Measurements from ENCODE around the gene ARL5C. TPM values are rescaled to one million over a fixed set of nuclear protein-coding genes. Genes with fewer than 3 reads are reported as not detected.
"Not testable (repeated sequence)": the region's sequence is repeated elsewhere in the genome, so short reads cannot be mapped to it uniquely, and the experiment has no call there.

ARL5C gene
- total RNA-seq, 1 donor from 2014 or later = not detected

GRCh38 chr17:39169101-39169500 is 3.1 kb upstream of the ARL5C start:
- Mint-ChIP-seq H3K4me3 (no peak overlapping the region), H3K27me3 (peaks cover 29% of the 10 kb centered on the region), H3K4me1 (peaks cover 32% of the 10 kb centered on the region), H3K27ac (no peak overlapping the region), H3K36me3 (ENCODE audit: low read depth) (peaks cover 3% of the 10 kb centered on the region), H3K9me3 (peaks cover 3% of the 10 kb centered on the region)
- DNase-seq = no peak
- intact Hi-C loops (cut with micrococcal nuclease) = no loop called here

GRCh38 chr17:39168503-39168902 is 2.5 kb upstream of the ARL5C start:
- H3K27ac Mint-ChIP-seq; H3K4me3 Mint-ChIP-seq; intact Hi-C loops (cut with micrococcal nuclease); H3K36me3 Mint-ChIP-seq (ENCODE audit: low read depth); DNase-seq; H3K9me3 Mint-ChIP-seq: not testable (repeated sequence)
- Mint-ChIP-seq H3K4me1 (peaks cover 30% of the 10 kb centered on the region), H3K27me3 (peaks cover 29% of the 10 kb centered on the region)

- DNase-seq = peak; percentile 68
- H3K4me3 Mint-ChIP-seq = no peak overlapping the region
- peaks cover 29% of the 10 kb centered on the region for H3K27me3 Mint-ChIP-seq
- intact Hi-C loops (cut with micrococcal nuclease) = no loop called here
- H3K36me3 Mint-ChIP-seq (ENCODE audit: low read depth) = peaks cover 1% of the 10 kb centered on the region
- no peak overlapping the region for H3K27ac Mint-ChIP-seq
- peaks cover 3% of the 10 kb centered on the region for H3K9me3 Mint-ChIP-seq
- peaks cover 25% of the 10 kb centered on the region for H3K4me1 Mint-ChIP-seq
Measured at GRCh38 chr17:39167476-39167875, 1.5 kb upstream of the ARL5C start.

GRCh38 chr17:39166437-39167335 is 725 bp upstream of the ARL5C start:
- intact Hi-C loops (cut with micrococcal nuclease) = no loop called here
- Mint-ChIP-seq H3K4me3 (peak overlapping the region; percentile 20), H3K36me3 (ENCODE audit: low read depth) (peaks cover 1% of the 10 kb centered on the region), H3K27me3 (peaks cover 30% of the 10 kb centered on the region), H3K9me3 (peaks cover 3% of the 10 kb centered on the region), H3K4me1 (peaks cover 23% of the 10 kb centered on the region), H3K27ac (no peak overlapping the region)
- DNase-seq = no peak

GRCh38 chr17:39165178-39165840 is 652 bp downstream of the ARL5C start:
- H3K27ac Mint-ChIP-seq = no peak overlapping the region
- peaks cover 3% of the 10 kb centered on the region for H3K9me3 Mint-ChIP-seq
- H3K4me1 Mint-ChIP-seq = peaks cover 23% of the 10 kb centered on the region
- H3K36me3 Mint-ChIP-seq (ENCODE audit: low read depth) = peaks cover 1% of the 10 kb centered on the region
- intact Hi-C loops (cut with micrococcal nuclease) = loop anchor here (1.0 kb wide), 1 partner anchor 12 kb away; no protein-coding TSS in a partner anchor
- H3K27me3 Mint-ChIP-seq = peaks cover 27% of the 10 kb centered on the region
- peak overlapping the region; percentile 85 for H3K4me3 Mint-ChIP-seq
- no peak for DNase-seq

GRCh38 chr17:39164675-39165143 is 1.3 kb downstream of the ARL5C start:
- Mint-ChIP-seq H3K4me1 (peaks cover 23% of the 10 kb centered on the region), H3K27ac (peak overlapping the region; percentile 1), H3K9me3 (peaks cover 3% of the 10 kb centered on the region), H3K36me3 (ENCODE audit: low read depth) (peaks cover 1% of the 10 kb centered on the region), H3K4me3 (peak overlapping the region; percentile 85), H3K27me3 (peaks cover 26% of the 10 kb centered on the region)
- DNase-seq = peak; percentile 92
- intact Hi-C loops (cut with micrococcal nuclease) = loop anchor here (1.0 kb wide), 1 partner anchor 11 kb away; no protein-coding TSS in a partner anchor

- Mint-ChIP-seq H3K27ac (no peak overlapping the region), H3K9me3 (no peaks in the 10 kb centered on the region), H3K36me3 (ENCODE audit: low read depth) (no peaks in the 10 kb centered on the region), H3K4me1 (peaks cover 15% of the 10 kb centered on the region), H3K27me3 (peaks cover 23% of the 10 kb centered on the region), H3K4me3 (no peak overlapping the region)
- DNase-seq = no peak
- intact Hi-C loops (cut with micrococcal nuclease) = no loop called here
Measured at GRCh38 chr17:39161962-39162361, 4.0 kb downstream of the ARL5C start.

GRCh38 chr17:39158623-39159022 is 7.3 kb downstream of the ARL5C start:
- H3K27me3 Mint-ChIP-seq = peaks cover 13% of the 10 kb centered on the region
- intact Hi-C loops (cut with micrococcal nuclease) = no loop called here
- H3K9me3 Mint-ChIP-seq = no peaks in the 10 kb centered on the region
- peaks cover 1% of the 10 kb centered on the region for H3K36me3 Mint-ChIP-seq (ENCODE audit: low read depth)
- no peak overlapping the region for H3K27ac Mint-ChIP-seq
- peaks cover 6% of the 10 kb centered on the region for H3K4me1 Mint-ChIP-seq
- DNase-seq = no peak
- no peak overlapping the region for H3K4me3 Mint-ChIP-seq

- intact Hi-C loops (cut with micrococcal nuclease) = no loop called here
- no peak overlapping the region for H3K27ac Mint-ChIP-seq
- H3K9me3 Mint-ChIP-seq = no peaks in the 10 kb centered on the region
- no peak overlapping the region for H3K4me3 Mint-ChIP-seq
- H3K27me3 Mint-ChIP-seq = peaks cover 18% of the 10 kb centered on the region
- peaks cover 2% of the 10 kb centered on the region for H3K36me3 Mint-ChIP-seq (ENCODE audit: low read depth)
- peaks cover 23% of the 10 kb centered on the region for H3K4me1 Mint-ChIP-seq
- DNase-seq = no peak
Measured at GRCh38 chr17:39156491-39156890, 9.5 kb downstream of the ARL5C start.

GRCh38 chr17:39155654-39156053 is 10.3 kb downstream of the ARL5C start:
- no peak overlapping the region for H3K4me3 Mint-ChIP-seq
- H3K36me3 Mint-ChIP-seq (ENCODE audit: low read depth) = peaks cover 2% of the 10 kb centered on the region
- no peak overlapping the region for H3K27ac Mint-ChIP-seq
- DNase-seq = no peak
- H3K9me3 Mint-ChIP-seq = no peaks in the 10 kb centered on the region
- intact Hi-C loops (cut with micrococcal nuclease) = no loop called here
- peaks cover 22% of the 10 kb centered on the region for H3K27me3 Mint-ChIP-seq
- H3K4me1 Mint-ChIP-seq = peaks cover 25% of the 10 kb centered on the region

GRCh38 chr17:39153599-39154051 is 12.3 kb downstream of the ARL5C start:
- Mint-ChIP-seq H3K36me3 (ENCODE audit: low read depth) (peaks cover 2% of the 10 kb centered on the region), H3K9me3 (no peaks in the 10 kb centered on the region), H3K27me3 (peaks cover 41% of the 10 kb centered on the region), H3K4me1 (peaks cover 27% of the 10 kb centered on the region), H3K27ac (peak overlapping the region; percentile 94), H3K4me3 (peak overlapping the region; percentile 95)
- intact Hi-C loops (cut with micrococcal nuclease) = loop anchor here (1.0 to 5.0 kb wide), 7 partner anchors 12 to 476 kb away; partner anchors contain the start of genes CACNB1 and PSMB3
- DNase-seq = peak; percentile 98

GRCh38 chr17:39151943-39152818 is 13.8 kb downstream of the ARL5C start:
- Mint-ChIP-seq H3K27ac (peak overlapping the region; percentile 27), H3K4me1 (peaks cover 27% of the 10 kb centered on the region), H3K4me3 (peak overlapping the region; percentile 95), H3K27me3 (peaks cover 44% of the 10 kb centered on the region), H3K36me3 (ENCODE audit: low read depth) (peaks cover 2% of the 10 kb centered on the region), H3K9me3 (no peaks in the 10 kb centered on the region)
- intact Hi-C loops (cut with micrococcal nuclease) = loop anchor here (2.0 to 5.0 kb wide), 2 partner anchors 45 to 95 kb away; partner anchors contain the start of gene CACNB1
- DNase-seq = peak; percentile 68
